Endothelial cell of umbilical vein (primary cell): ENCODE measurements around the gene BABAM2. TPM values are rescaled to one million over a fixed set of nuclear protein-coding genes. Genes with fewer than 3 reads are reported as not detected.

ENCODE experiments used
- BruUV-seq: library from RNA; stranded (reverse); fragments of 400-500 nt; replicated peaks from 2 replicates; lab custom pipeline; 2021; lab: Mats Ljungman, UMichigan
- CTCF ChIA-PET: fragments of 300-600, 350-600 bp; sonication (Branson Sonifier 250); formaldehyde crosslinking; loops from one replicate; lab custom pipeline; 2021; ENCODE audit warnings: antibody characterized with exemption, inconsistent platforms; lab: Charles Lee
- POLR2A ChIA-PET: fragments of 300-600, 350-600 bp; sonication (Branson Sonifier 250); formaldehyde crosslinking; loops from one replicate; lab custom pipeline; 2021; ENCODE audit warnings: antibody characterized with exemption, inconsistent platforms; lab: Charles Lee
- DNase-seq: peaks from one replicate; pipeline ENCODE4 v3.0.0-alpha.2; 2011; ENCODE audit warnings: low read depth, low spot score
- FAIRE-seq: peaks from 2 replicates; lab custom pipeline; 2011; peaks lifted over from hg19 to GRCh38; lab: Jason Lieb, UNC
- H2AFZ ChIP-seq: 2 replicates; pipeline ENCODE4 v1.6.0; 2012; ENCODE audit warnings: low read depth, low read length, control low read depth, inconsistent platforms
- H3K27ac ChIP-seq: 2 replicates; pipeline ENCODE4 v1.5.1; 2011; ENCODE audit warnings: low read depth, mild to moderate bottlenecking, control low read depth, low read length, moderate library complexity; ENCODE audit not compliant: insufficient read depth
- H3K27me3 ChIP-seq, 2 experiments: 2 replicates each; pipeline versions ENCODE4 v1.6.0 to v1.6.1; 2011; ENCODE audit warnings: low read length in 2 of 2, mixed read lengths in 1 of 2; ENCODE audit not compliant: control insufficient read depth in 2 of 2, insufficient read depth in 2 of 2
- H3K36me3 ChIP-seq, 2 experiments: 2 replicates in 1 of 2; 3 replicates in 1 of 2; pipeline ENCODE4 v1.5.1; 2011; ENCODE audit warnings: low read length in 2 of 2, mild to moderate bottlenecking in 1 of 2, moderate library complexity in 1 of 2; ENCODE audit not compliant: control insufficient read depth in 2 of 2, insufficient read depth in 2 of 2; ENCODE audit errors: extremely low read depth in 1 of 2
- H3K4me1 ChIP-seq: 3 replicates; pipeline ENCODE4 v1.5.1; 2011; ENCODE audit warnings: mild to moderate bottlenecking, low read length; ENCODE audit not compliant: control insufficient read depth, insufficient read depth; ENCODE audit errors: extremely low read depth
- H3K4me2 ChIP-seq: 2 replicates; pipeline ENCODE4 v1.6.1; 2011; ENCODE audit warnings: low read length, control low read depth, mixed read lengths; ENCODE audit not compliant: insufficient read depth
- H3K4me3 ChIP-seq, 3 experiments: fragments of 200-600 bp in 1 of 3; sonication (generic), shearing (Covaris generic) in 1 of 3; replicated peaks in 1 of 3; 2 replicates each; pipeline ENCODE4 v1.5.1; 2011 to 2016; ENCODE audit warnings: control low read depth in 3 of 3, low read length in 3 of 3, mild to moderate bottlenecking in 2 of 3, inconsistent platforms in 1 of 3, low read depth in 1 of 3, moderate library complexity in 1 of 3; ENCODE audit not compliant: insufficient read depth in 1 of 3
- H3K79me2 ChIP-seq: 2 replicates; pipeline ENCODE4 v1.6.0; 2012; ENCODE audit warnings: low read length, inconsistent platforms; ENCODE audit not compliant: control insufficient read depth, insufficient read depth
- H3K9ac ChIP-seq: replicated peaks from 2 replicates; pipeline ENCODE3; 2011; ENCODE audit warnings: low read length, control low read depth; ENCODE audit not compliant: insufficient read depth; ENCODE audit errors: extremely low read depth
- H3K9me1 ChIP-seq: replicated peaks from 3 replicates; pipeline ENCODE4 v1.6.0; 2011; ENCODE audit warnings: mild to moderate bottlenecking, low read length; ENCODE audit not compliant: control insufficient read depth, insufficient read depth; ENCODE audit errors: extremely low read depth
- H3K9me3 ChIP-seq: replicated peaks from 2 replicates; pipeline ENCODE4 v1.5.1; 2012; ENCODE audit warnings: low read length, inconsistent platforms; ENCODE audit not compliant: control insufficient read depth, insufficient read depth
- H4K20me1 ChIP-seq: replicated peaks from 2 replicates; pipeline ENCODE3; 2011; ENCODE audit warnings: mild to moderate bottlenecking, low read length; ENCODE audit not compliant: control insufficient read depth, insufficient read depth; ENCODE audit errors: extremely low read depth
- EZH2 ChIP-seq: IDR thresholded peaks from 2 replicates; pipeline ENCODE4 v1.6.1; 2012; ENCODE audit warnings: borderline replicate concordance, low read depth, mild to moderate bottlenecking, moderate library complexity, low read length, inconsistent platforms; ENCODE audit not compliant: severe bottlenecking
- FOS ChIP-seq: IDR thresholded peaks from 2 replicates; pipeline ENCODE4 v1.6.1; 2011; ENCODE audit warnings: mild to moderate bottlenecking, low read length, moderate library complexity, borderline replicate concordance; ENCODE audit not compliant: insufficient read depth
- GATA2 ChIP-seq: IDR thresholded peaks from 2 replicates; pipeline ENCODE4 v1.7.0; 2011; ENCODE audit warnings: low read depth, mild to moderate bottlenecking, moderate library complexity, mixed read lengths, low read length; ENCODE audit not compliant: insufficient read length, insufficient read depth
- JUN ChIP-seq: IDR thresholded peaks from 2 replicates; pipeline ENCODE4 v1.6.1; 2011; ENCODE audit warnings: borderline replicate concordance, low read depth; ENCODE audit not compliant: insufficient read length, insufficient read depth
- MYC ChIP-seq: IDR thresholded peaks from one replicate; pipeline ENCODE4 v1.6.1; 2011; ENCODE audit warnings: mild to moderate bottlenecking, low read depth, low read length
- POLR2A ChIP-seq: IDR thresholded peaks from 2 replicates; pipeline ENCODE4 v1.6.1; 2012; ENCODE audit warnings: low read depth, mild to moderate bottlenecking, control low read depth, low read length
- POLR2AphosphoS5 ChIP-seq: IDR thresholded peaks from 2 replicates; pipeline ENCODE4 v1.6.1; 2012; ENCODE audit warnings: low read depth, mild to moderate bottlenecking, control low read depth, low read length, moderate library complexity; ENCODE audit not compliant: insufficient read depth
- dilution Hi-C: fragments of 300-500 bp; cut with MboI; formaldehyde crosslinking; loops from one replicate; pipeline ENCODE4 v1.15.0; 2019; ENCODE audit warnings: low sequenced_read_pairs; ENCODE audit not compliant: extremely low pct_ligation_motif_present
- intact Hi-C: fragments of 100-400 bp; cut with micrococcal nuclease; formaldehyde crosslinking; loops from one replicate; pipeline ENCODE4 v1.10.0; 2022
- polyA plus RNA-seq, 4 experiments: library from polyadenylated mRNA; depleted of rRNA in 3 of 4; stranded (reverse) in 3 of 4; unstranded in 1 of 4; fragments of >200 nt; gene quantifications; 2 replicates each; pipeline versions ENCODE4 v1.2.1 to v1.2.3, GENCODE V29; 2011 to 2012; ENCODE audit warnings: missing spikeins in 1 of 4
- total RNA-seq: library from RNA; stranded (reverse); gene quantifications from 2 replicates; pipeline ENCODE4 v1.2.3, GENCODE V29; 2021
- TF ChIP-seq, protein P1 (sequence below), 2 donors: IDR thresholded peaks; 1 replicate in 1 of 2; 2 replicates in 1 of 2; pipeline ENCODE4 v1.5.1; 2011; ENCODE audit warnings: low read length in 2 of 2, mild to moderate bottlenecking in 2 of 2, moderate library complexity in 2 of 2, control low read depth in 1 of 2, inconsistent platforms in 1 of 2, low read depth in 1 of 2; ENCODE audit not compliant: insufficient read depth in 1 of 2; ENCODE audit errors: extremely low read depth in 1 of 2
- TF ChIP-seq, protein P2 (sequence below): IDR thresholded peaks from 2 replicates; pipeline ENCODE4 v1.6.1; 2011; ENCODE audit not compliant: insufficient read depth, insufficient read length

BABAM2 gene
- total and polyA plus RNA-seq, 2 donors (not counting 3 experiments of a cell fraction or from before 2014, with no cell fraction given): 19.9 to 27.6 TPM

GRCh38 chr2:27885661-27886060, 4.9 kb upstream of the BABAM2 start:
- no TSS peak for BruUV-seq
- ChIA-PET POLR2A (no interaction called here), CTCF (interaction anchor here (0.8 to 1.6 kb wide), 4 partner anchors 15 to 510 kb away, joined by 3 to 5 read pairs (median 3); no protein-coding TSS in a partner anchor)
- Histone ChIP-seq H3K9me3 (no peaks in the 10 kb centered on the region), H3K9me1 (no peaks in the 10 kb centered on the region), H2AFZ (peak overlapping the region; percentile 94), H3K36me3 (no peaks in the 10 kb centered on the region), H3K4me2 (peak overlapping the region; percentile 84), H3K79me2 (no peaks in the 10 kb centered on the region), H4K20me1 (no peaks in the 10 kb centered on the region), H3K4me1 (peaks cover 29% of the 10 kb centered on the region), H3K9ac (peak overlapping the region; percentile 75), H3K27ac (peak overlapping the region; percentile 94), H3K27me3 (no peaks in the 10 kb centered on the region), H3K4me3 (no peak overlapping the region)
- dilution Hi-C loops: no loop called here
- DNase-seq: peak; percentile 73
- intact Hi-C loops: loop anchor here (1.0 to 2.0 kb wide), 3 partner anchors 70 to 107 kb away; no protein-coding TSS in a partner anchor
- FAIRE-seq: peak; percentile 64
- TF ChIP-seq, protein P1, sequence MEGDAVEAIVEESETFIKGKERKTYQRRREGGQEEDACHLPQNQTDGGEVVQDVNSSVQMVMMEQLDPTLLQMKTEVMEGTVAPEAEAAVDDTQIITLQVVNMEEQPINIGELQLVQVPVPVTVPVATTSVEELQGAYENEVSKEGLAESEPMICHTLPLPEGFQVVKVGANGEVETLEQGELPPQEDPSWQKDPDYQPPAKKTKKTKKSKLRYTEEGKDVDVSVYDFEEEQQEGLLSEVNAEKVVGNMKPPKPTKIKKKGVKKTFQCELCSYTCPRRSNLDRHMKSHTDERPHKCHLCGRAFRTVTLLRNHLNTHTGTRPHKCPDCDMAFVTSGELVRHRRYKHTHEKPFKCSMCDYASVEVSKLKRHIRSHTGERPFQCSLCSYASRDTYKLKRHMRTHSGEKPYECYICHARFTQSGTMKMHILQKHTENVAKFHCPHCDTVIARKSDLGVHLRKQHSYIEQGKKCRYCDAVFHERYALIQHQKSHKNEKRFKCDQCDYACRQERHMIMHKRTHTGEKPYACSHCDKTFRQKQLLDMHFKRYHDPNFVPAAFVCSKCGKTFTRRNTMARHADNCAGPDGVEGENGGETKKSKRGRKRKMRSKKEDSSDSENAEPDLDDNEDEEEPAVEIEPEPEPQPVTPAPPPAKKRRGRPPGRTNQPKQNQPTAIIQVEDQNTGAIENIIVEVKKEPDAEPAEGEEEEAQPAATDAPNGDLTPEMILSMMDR (IDR thresholded peaks at IDR 0.05; ENCODE audit: extremely low read depth in 1 of 2, insufficient read depth in 1 of 2, low read depth in 1 of 2, low read length in 2 of 2): no peak
- peak; percentile 58 for TF ChIP-seq JUN

GRCh38 chr2:27886322-27886721, 4.2 kb upstream of the BABAM2 start:
- POLR2A ChIA-PET: no interaction called here
- CTCF ChIA-PET: interaction anchor here (1.0 kb wide), 1 partner anchor 510 kb away, joined by 3 read pairs; no protein-coding TSS in a partner anchor
- intact Hi-C loops: no loop called here

More at GRCh38 chr2:27886322-27886721, 4.2 kb upstream of the BABAM2 start:
- H3K9me1 ChIP-seq: no peaks in the 10 kb centered on the region
- TF ChIP-seq, protein P2, sequence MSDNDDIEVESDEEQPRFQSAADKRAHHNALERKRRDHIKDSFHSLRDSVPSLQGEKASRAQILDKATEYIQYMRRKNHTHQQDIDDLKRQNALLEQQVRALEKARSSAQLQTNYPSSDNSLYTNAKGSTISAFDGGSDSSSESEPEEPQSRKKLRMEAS: no peak
- TF ChIP-seq FOS (no peak), JUN (no peak), GATA2 (no peak), EZH2 (no peak), POLR2AphosphoS5 (no peak), POLR2A (no peak), MYC (no peak)
- TF ChIP-seq, protein P1 (IDR thresholded peaks at IDR 0.05; ENCODE audit: extremely low read depth in 1 of 2, insufficient read depth in 1 of 2, low read depth in 1 of 2, low read length in 2 of 2): no peak
- no peak overlapping the region for H3K4me3 ChIP-seq
- H3K4me1 ChIP-seq: peaks cover 29% of the 10 kb centered on the region
- DNase-seq (no peak), FAIRE-seq (no peak)
- no peaks in the 10 kb centered on the region for H3K27me3 ChIP-seq
- no peaks in the 10 kb centered on the region for H3K9me3 ChIP-seq
- peak overlapping the region; percentile 84 for H3K4me2 ChIP-seq
- dilution Hi-C loops: no loop called here
- no peak overlapping the region for H2AFZ ChIP-seq
- H3K27ac ChIP-seq: peak overlapping the region; percentile 94
- peak overlapping the region; percentile 75 for H3K9ac ChIP-seq
- BruUV-seq: TSS peak; percentile 54
- H3K36me3 ChIP-seq: no peaks in the 10 kb centered on the region
- no peaks in the 10 kb centered on the region for H3K79me2 ChIP-seq
- no peaks in the 10 kb centered on the region for H4K20me1 ChIP-seq
